Measurements from ENCODE around the gene ZNF746.

DNA sequence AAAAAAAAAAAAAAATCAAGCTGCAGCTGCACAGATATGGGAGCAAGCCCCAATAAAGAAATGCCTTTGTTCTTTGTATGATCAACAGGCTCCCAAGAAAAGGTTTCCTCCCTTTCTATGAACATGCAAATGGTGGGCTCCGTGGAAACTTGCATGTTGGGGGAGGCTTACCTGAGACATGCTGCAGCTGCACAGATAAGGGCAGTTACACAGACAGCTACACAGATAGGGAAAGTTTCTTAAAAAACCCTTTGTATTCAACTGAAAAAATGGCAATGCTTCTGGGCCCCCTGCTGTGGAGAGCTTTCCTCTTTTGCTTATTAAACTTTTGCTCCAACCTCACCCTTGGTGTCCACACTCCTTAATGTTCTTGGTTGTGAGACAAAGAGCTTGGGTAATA is 29.8 kb upstream of the ZNF746 start:
- TF ChIP-seq MAX (IDR thresholded peaks at IDR 0.05) = no peak
- no peak for TF ChIP-seq YY1 (IDR thresholded peaks at IDR 0.05; ENCODE audit: low read depth)
